Endothelial cell (in vitro differentiated cells): ENCODE data around the gene CFAP221. TPM values are rescaled to one million over a fixed set of nuclear protein-coding genes. Genes with fewer than 3 reads are reported as not detected.

Experiments used
- DNase-seq: peaks from one replicate; pipeline ENCODE4 v3.0.0; 2021; ENCODE audit warnings: low spot score
- H3K27ac Mint-ChIP-seq: one replicate; pipeline ENCODE4 v1.8.0; 2021; ENCODE audit warnings: mixed read lengths, inconsistent platforms; ENCODE audit not compliant: unreplicated experiment
- H3K27me3 Mint-ChIP-seq: one replicate; pipeline ENCODE4 v1.8.0; 2021; ENCODE audit warnings: mild to moderate bottlenecking, moderate library complexity, mixed read lengths, inconsistent platforms; ENCODE audit not compliant: unreplicated experiment
- H3K36me3 Mint-ChIP-seq: one replicate; pipeline ENCODE4 v1.8.0; 2021; ENCODE audit warnings: mild to moderate bottlenecking, low read depth, mixed read lengths, inconsistent platforms; ENCODE audit not compliant: unreplicated experiment
- H3K4me1 Mint-ChIP-seq: one replicate; pipeline ENCODE4 v1.8.0; 2021; ENCODE audit warnings: mild to moderate bottlenecking, mixed read lengths, inconsistent platforms; ENCODE audit not compliant: unreplicated experiment
- H3K4me3 Mint-ChIP-seq: one replicate; pipeline ENCODE4 v1.8.0; 2021; ENCODE audit warnings: mild to moderate bottlenecking, mixed read lengths, inconsistent platforms; ENCODE audit not compliant: unreplicated experiment
- H3K9me3 Mint-ChIP-seq: one replicate; pipeline ENCODE4 v1.8.0; 2021; ENCODE audit warnings: mixed read lengths, inconsistent platforms; ENCODE audit not compliant: unreplicated experiment
- CTCF ChIP-seq: fragments of 200-600 bp; sonication (generic); IDR thresholded peaks from one replicate; pipeline ENCODE4 v1.5.0; 2021; ENCODE audit warnings: antibody characterized with exemption; ENCODE audit not compliant: unreplicated experiment
- total RNA-seq: library from RNA; stranded (reverse); fragmentation: NEBNext Ultra II Directional; extraction: Animal tissue kit (Norgen Biotek cat#: 25700); gene quantifications from one replicate; pipeline ENCODE4 v1.2.1, GENCODE V29; 2021; ENCODE audit not compliant: unreplicated experiment

The CFAP221 gene
- total RNA-seq, 1 donor from 2014 or later: 1.1 TPM

- no peak for DNase-seq
- TF ChIP-seq CTCF: no peak
- Mint-ChIP-seq H3K27me3 (peaks cover 2% of the 10 kb centered on the region), H3K4me3 (no peak overlapping the region), H3K9me3 (no peaks in the 10 kb centered on the region), H3K27ac (no peak overlapping the region), H3K36me3 (no peaks in the 10 kb centered on the region), H3K4me1 (peaks cover 3% of the 10 kb centered on the region)
Measured at GRCh38 chr2:119645173-119645855, 101.1 kb downstream of the CFAP221 start.

- Mint-ChIP-seq H3K4me3 (no peak overlapping the region), H3K27me3 (peaks cover 2% of the 10 kb centered on the region), H3K36me3 (no peaks in the 10 kb centered on the region), H3K27ac (no peak overlapping the region), H3K4me1 (peaks cover 3% of the 10 kb centered on the region), H3K9me3 (no peaks in the 10 kb centered on the region)
- no peak for TF ChIP-seq CTCF
- DNase-seq: no peak
Measured at GRCh38 chr2:119646149-119646548, 101.9 kb downstream of the CFAP221 start.

- Mint-ChIP-seq H3K4me3 (no peak overlapping the region), H3K9me3 (no peaks in the 10 kb centered on the region), H3K4me1 (peaks cover 3% of the 10 kb centered on the region), H3K27me3 (peaks cover 2% of the 10 kb centered on the region), H3K27ac (no peak overlapping the region), H3K36me3 (no peaks in the 10 kb centered on the region)
- DNase-seq: no peak
- TF ChIP-seq CTCF: no peak
Measured at GRCh38 chr2:119647440-119648169, 103.4 kb downstream of the CFAP221 start.

- Mint-ChIP-seq H3K9me3 (no peaks in the 10 kb centered on the region), H3K36me3 (no peaks in the 10 kb centered on the region), H3K27ac (no peak overlapping the region), H3K27me3 (peaks cover 2% of the 10 kb centered on the region), H3K4me3 (no peak overlapping the region), H3K4me1 (peaks cover 3% of the 10 kb centered on the region)
- DNase-seq: no peak
- no peak for TF ChIP-seq CTCF
Measured at GRCh38 chr2:119649364-119649917, 105.2 kb downstream of the CFAP221 start.

- DNase-seq: no peak
- H3K4me3 Mint-ChIP-seq: no peak overlapping the region
- no peaks in the 10 kb centered on the region for H3K9me3 Mint-ChIP-seq
- H3K4me1 Mint-ChIP-seq: peaks cover 3% of the 10 kb centered on the region
- H3K36me3 Mint-ChIP-seq: no peaks in the 10 kb centered on the region
- no peak overlapping the region for H3K27ac Mint-ChIP-seq
- H3K27me3 Mint-ChIP-seq: peaks cover 2% of the 10 kb centered on the region
- no peak for TF ChIP-seq CTCF
Measured at GRCh38 chr2:119650206-119650605, 106.0 kb downstream of the CFAP221 start.
